IPS-18a (cell line): ENCODE data around the gene RASA1.

Experiments used
- H3K27ac ChIP-seq: one replicate; pipeline ENCODE4 v1.5.1; 2013; ENCODE audit warnings: low read length
- H3K27me3 ChIP-seq: one replicate; pipeline ENCODE4 v1.6.1; 2013; ENCODE audit warnings: mild to moderate bottlenecking, low read length; ENCODE audit not compliant: control insufficient read depth, insufficient read depth
- H3K36me3 ChIP-seq: one replicate; pipeline ENCODE4 v1.6.1; 2013; ENCODE audit warnings: low read depth, low read length; ENCODE audit not compliant: control insufficient read depth
- H3K4me1 ChIP-seq: one replicate; pipeline ENCODE4 v1.6.1; 2013; ENCODE audit warnings: low read depth, low read length; ENCODE audit not compliant: control insufficient read depth
- H3K4me3 ChIP-seq: one replicate; pipeline ENCODE4 v1.5.1; 2013; ENCODE audit warnings: low read length
- H3K9ac ChIP-seq: one replicate; pipeline ENCODE4 v1.6.1; 2013; ENCODE audit warnings: mild to moderate bottlenecking, low read length, moderate library complexity
- H3K9me3 ChIP-seq: one replicate; pipeline ENCODE4 v1.6.1; 2013; ENCODE audit warnings: low read depth, low read length; ENCODE audit not compliant: control insufficient read depth

Gene RASA1

DNA sequence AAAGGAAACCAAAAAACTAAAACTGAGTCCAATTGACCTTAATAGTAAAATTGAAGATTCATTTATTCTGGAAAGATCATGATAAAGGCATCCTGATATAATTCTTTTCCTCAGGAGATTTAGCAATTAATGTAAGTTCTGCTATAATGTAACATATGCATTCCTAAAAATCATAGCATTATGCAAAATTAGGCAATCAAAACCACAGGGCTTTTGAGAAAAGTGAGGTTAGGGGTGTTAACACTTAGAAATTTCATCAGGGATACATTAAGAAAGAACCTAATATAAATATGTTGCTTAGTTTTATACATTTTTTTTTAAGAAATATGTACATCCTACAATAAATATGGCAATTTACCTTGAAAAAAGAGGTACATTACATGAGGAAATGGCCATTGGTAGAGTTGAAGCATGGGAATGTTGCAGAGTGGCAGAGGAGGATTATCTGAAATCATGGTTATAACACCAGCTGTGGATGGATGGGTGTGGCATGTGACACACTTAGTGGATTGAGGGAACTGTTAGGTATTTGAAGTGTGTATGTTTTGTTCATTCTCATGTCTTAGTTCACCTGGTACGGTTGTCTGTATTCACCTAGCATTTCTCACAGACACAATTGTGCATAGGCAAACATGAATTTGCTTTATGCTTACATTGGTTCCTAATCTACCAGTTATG is 94.0 kb downstream of the RASA1 start:
- Histone ChIP-seq H3K9me3 (no peaks in the 10 kb centered on the region), H3K27me3 (no peaks in the 10 kb centered on the region), H3K4me1 (no peaks in the 10 kb centered on the region), H3K4me3 (no peak overlapping the region), H3K9ac (no peak overlapping the region), H3K36me3 (peaks cover 6% of the 10 kb centered on the region), H3K27ac (no peak overlapping the region)

DNA sequence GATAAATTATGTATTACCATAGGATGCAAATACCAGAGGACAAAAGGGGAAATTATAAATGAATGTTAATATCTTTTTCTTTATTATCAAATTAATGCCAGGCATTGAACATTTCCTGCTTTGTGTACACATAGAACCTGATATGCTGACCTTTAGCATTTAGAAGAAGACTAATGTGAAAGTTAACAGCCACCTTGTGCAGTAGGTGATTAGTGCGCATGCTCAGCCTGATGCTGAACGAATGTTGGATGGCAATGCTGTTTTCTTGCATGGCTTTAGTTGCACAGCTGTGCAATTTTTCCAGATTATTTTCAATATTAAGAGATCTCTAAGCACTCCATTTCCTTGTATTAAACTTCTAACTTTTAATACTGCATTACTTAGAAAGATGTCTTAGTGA is 99.6 kb downstream of the RASA1 start:
- H3K9me3 ChIP-seq = no peaks in the 10 kb centered on the region
- peaks cover 11% of the 10 kb centered on the region for H3K36me3 ChIP-seq
- H3K27me3 ChIP-seq = no peaks in the 10 kb centered on the region
- no peak overlapping the region for H3K9ac ChIP-seq
- no peaks in the 10 kb centered on the region for H3K4me1 ChIP-seq
- H3K27ac ChIP-seq = no peak overlapping the region
- no peak overlapping the region for H3K4me3 ChIP-seq

- no peaks in the 10 kb centered on the region for H3K27me3 ChIP-seq
- no peaks in the 10 kb centered on the region for H3K4me1 ChIP-seq
- H3K9ac ChIP-seq = no peak overlapping the region
- no peak overlapping the region for H3K27ac ChIP-seq
- H3K4me3 ChIP-seq = no peak overlapping the region
- H3K36me3 ChIP-seq = peaks cover 19% of the 10 kb centered on the region
- no peaks in the 10 kb centered on the region for H3K9me3 ChIP-seq
Observed at GRCh38 chr5:87368601-87369000, 100.9 kb downstream of the RASA1 start.

DNA sequence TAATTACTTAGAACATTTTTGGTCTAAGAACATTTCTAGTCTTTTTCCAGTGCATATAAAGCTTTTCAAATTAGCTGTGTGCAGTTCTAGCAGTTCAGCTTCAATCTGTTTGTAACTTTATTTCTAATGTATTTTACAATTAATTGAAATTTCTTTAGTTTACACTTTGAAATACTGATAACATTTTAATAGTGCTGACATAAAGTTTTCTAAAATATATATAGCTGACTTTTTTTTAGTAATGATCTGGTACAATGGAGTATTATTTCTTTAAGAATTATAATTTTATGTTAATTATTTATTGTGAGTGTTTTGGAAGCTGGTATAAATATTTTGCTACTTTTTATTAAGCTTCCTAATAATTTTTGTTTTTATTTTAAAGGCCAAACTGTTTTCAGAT is 101.7 kb downstream of the RASA1 start:
- H3K27ac ChIP-seq = no peak overlapping the region
- H3K27me3 ChIP-seq = no peaks in the 10 kb centered on the region
- no peak overlapping the region for H3K9ac ChIP-seq
- no peak overlapping the region for H3K4me3 ChIP-seq
- H3K36me3 ChIP-seq = peaks cover 19% of the 10 kb centered on the region
- no peaks in the 10 kb centered on the region for H3K4me1 ChIP-seq
- no peaks in the 10 kb centered on the region for H3K9me3 ChIP-seq

DNA sequence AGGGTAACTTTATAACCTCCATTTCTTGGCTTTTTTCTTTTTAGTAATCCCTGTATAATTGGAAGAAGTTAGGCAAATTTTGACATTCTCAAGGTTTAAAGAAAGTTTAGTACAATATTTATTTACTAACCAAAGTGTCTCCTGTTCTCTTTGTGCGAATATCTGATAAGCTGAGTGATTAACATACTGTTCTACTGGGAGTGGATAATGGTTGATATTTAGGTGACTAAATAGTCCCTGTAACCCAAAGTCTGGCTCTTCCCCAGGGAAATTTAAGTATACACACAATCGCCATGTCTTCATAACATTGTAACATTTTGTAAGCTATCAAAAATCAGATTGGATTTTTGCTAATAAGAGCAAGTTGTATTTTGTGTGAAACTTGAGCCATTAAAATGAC is 105.0 kb downstream of the RASA1 start:
- no peak overlapping the region for H3K27ac ChIP-seq
- H3K4me1 ChIP-seq = no peaks in the 10 kb centered on the region
- no peaks in the 10 kb centered on the region for H3K27me3 ChIP-seq
- H3K9me3 ChIP-seq = no peaks in the 10 kb centered on the region
- no peak overlapping the region for H3K9ac ChIP-seq
- H3K4me3 ChIP-seq = no peak overlapping the region
- H3K36me3 ChIP-seq = peaks cover 36% of the 10 kb centered on the region

DNA sequence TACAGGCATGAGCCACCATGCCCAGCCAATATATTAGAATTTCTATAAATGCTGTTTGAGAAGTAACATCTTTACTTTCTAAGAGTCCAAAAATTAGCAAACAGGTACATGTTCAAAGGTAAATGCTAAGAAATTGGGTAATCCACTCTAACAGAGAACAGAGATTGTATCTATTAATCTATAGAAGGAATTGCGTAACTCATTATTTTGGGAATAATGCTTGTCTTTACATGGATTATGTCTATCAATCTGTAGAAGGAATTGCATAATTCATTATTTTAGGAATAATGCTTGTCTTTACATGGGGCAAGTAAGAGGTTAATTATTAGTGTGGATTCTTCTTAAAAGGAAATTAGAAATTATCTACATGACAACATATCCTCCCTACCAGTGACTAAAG is 114.5 kb downstream of the RASA1 start:
- H3K27me3 ChIP-seq = no peaks in the 10 kb centered on the region
- H3K36me3 ChIP-seq = peaks cover 75% of the 10 kb centered on the region
- no peak overlapping the region for H3K4me3 ChIP-seq
- no peak overlapping the region for H3K9ac ChIP-seq
- no peaks in the 10 kb centered on the region for H3K4me1 ChIP-seq
- no peaks in the 10 kb centered on the region for H3K9me3 ChIP-seq
- no peak overlapping the region for H3K27ac ChIP-seq

GRCh38 chr5:87383216-87383615 is 115.5 kb downstream of the RASA1 start:
- no peaks in the 10 kb centered on the region for H3K27me3 ChIP-seq
- H3K9ac ChIP-seq = no peak overlapping the region
- H3K9me3 ChIP-seq = no peaks in the 10 kb centered on the region
- H3K4me3 ChIP-seq = no peak overlapping the region
- no peaks in the 10 kb centered on the region for H3K4me1 ChIP-seq
- H3K36me3 ChIP-seq = peaks cover 78% of the 10 kb centered on the region
- H3K27ac ChIP-seq = no peak overlapping the region

DNA sequence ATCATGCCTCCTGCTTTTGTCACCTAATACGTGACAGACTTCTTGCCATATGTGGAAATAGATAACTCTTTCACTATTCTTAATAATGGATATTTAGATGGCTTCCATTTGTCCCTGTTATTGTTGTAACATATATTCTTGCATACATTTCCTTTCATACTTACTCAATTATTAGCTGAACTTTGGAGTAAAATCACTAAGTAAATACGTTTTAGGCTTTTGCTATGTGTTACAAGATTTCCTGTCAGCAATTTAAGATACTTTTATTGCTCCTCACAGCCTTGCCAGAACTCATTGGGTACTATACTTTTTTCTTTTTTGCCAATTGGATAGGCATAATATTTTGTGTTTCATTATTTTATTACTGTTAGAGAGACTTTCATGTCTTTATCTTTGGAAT is 118.1 kb downstream of the RASA1 start:
- no peak overlapping the region for H3K4me3 ChIP-seq
- H3K27me3 ChIP-seq = no peaks in the 10 kb centered on the region
- H3K36me3 ChIP-seq = peaks cover 80% of the 10 kb centered on the region
- no peaks in the 10 kb centered on the region for H3K9me3 ChIP-seq
- H3K4me1 ChIP-seq = no peaks in the 10 kb centered on the region
- no peak overlapping the region for H3K9ac ChIP-seq
- H3K27ac ChIP-seq = no peak overlapping the region

GRCh38 chr5:87388129-87388528 is 120.4 kb downstream of the RASA1 start:
- H3K27ac ChIP-seq = no peak overlapping the region
- no peaks in the 10 kb centered on the region for H3K4me1 ChIP-seq
- H3K9me3 ChIP-seq = no peaks in the 10 kb centered on the region
- no peak overlapping the region for H3K9ac ChIP-seq
- peaks cover 92% of the 10 kb centered on the region for H3K36me3 ChIP-seq
- no peaks in the 10 kb centered on the region for H3K27me3 ChIP-seq
- H3K4me3 ChIP-seq = no peak overlapping the region

DNA sequence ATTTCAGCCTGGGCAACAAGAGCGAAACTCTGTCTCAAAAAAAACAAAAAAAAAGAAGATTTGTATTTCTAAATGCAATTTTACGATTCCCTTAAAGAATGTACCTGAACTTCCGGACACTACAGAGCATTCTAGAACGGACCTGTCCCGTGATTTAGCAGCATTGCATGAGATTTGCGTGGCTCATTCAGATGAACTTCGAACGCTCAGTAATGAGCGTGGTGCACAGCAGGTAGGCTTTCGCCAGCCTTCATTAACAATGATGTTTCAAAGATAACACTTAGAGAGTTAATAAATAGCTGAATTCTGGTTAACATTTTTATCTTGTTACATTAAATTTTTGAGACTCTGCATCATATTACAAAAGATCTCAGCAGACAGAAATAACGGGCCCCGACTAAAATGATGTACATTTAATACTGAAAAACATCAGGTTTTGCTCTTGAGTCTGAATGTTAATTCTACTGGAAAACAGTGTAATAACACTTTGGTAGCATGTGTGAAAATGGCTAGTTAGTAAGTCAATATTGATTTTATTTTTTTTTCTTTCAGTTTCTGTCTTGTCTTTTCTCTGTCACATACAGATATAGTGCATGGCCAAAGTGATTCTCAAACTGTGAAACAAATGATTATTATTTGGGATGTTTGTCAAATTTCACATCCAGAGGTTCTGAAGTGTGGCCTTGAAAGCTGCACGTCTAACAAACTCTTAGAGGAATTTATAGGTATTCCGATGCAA is 121.8 kb downstream of the RASA1 start:
- Histone ChIP-seq H3K9ac (no peak overlapping the region), H3K4me1 (no peaks in the 10 kb centered on the region), H3K27ac (no peak overlapping the region), H3K36me3 (peaks cover 95% of the 10 kb centered on the region), H3K27me3 (no peaks in the 10 kb centered on the region), H3K9me3 (no peaks in the 10 kb centered on the region), H3K4me3 (no peak overlapping the region)

GRCh38 chr5:87390075-87390474 is 122.4 kb downstream of the RASA1 start:
- Histone ChIP-seq H3K27me3 (no peaks in the 10 kb centered on the region), H3K9me3 (no peaks in the 10 kb centered on the region), H3K27ac (no peak overlapping the region), H3K4me3 (no peak overlapping the region), H3K4me1 (no peaks in the 10 kb centered on the region), H3K9ac (no peak overlapping the region), H3K36me3 (peaks cover 98% of the 10 kb centered on the region)
